Measurements from ENCODE around the gene PLD1. TPM values are rescaled to one million over a fixed set of nuclear protein-coding genes. Genes with fewer than 3 reads are reported as not detected.

The PLD1 gene
- total RNA-seq, 1 donor from 2014 or later: 59.5 TPM

GRCh38 chr3:171810629-171811294 lies 479 bp upstream of the PLD1 start:
- Histone ChIP-seq H3K27me3 (ENCODE audit: low read depth) (no peaks in the 10 kb centered on the region), H3K4me3 (peak overlapping the region; percentile 85), H3K4me1 (peaks cover 39% of the 10 kb centered on the region), H3K27ac (replicated peaks) (peak overlapping the region; percentile 97), H3K9me3 (replicated peaks) (no peaks in the 10 kb centered on the region), H3K36me3 (no peaks in the 10 kb centered on the region)
- intact Hi-C loops (cut with micrococcal nuclease): no loop called here
- no peak for DNase-seq
- no peak for TF ChIP-seq CTCF (IDR thresholded peaks at IDR 0.05; ENCODE audit: borderline replicate concordance)

GRCh38 chr3:171809611-171809860 lies 747 bp downstream of the PLD1 start:
- Histone ChIP-seq H3K27ac (replicated peaks) (peak overlapping the region; percentile 97), H3K4me3 (peak overlapping the region; percentile 85), H3K4me1 (peaks cover 51% of the 10 kb centered on the region), H3K27me3 (ENCODE audit: low read depth) (no peaks in the 10 kb centered on the region), H3K9me3 (replicated peaks) (no peaks in the 10 kb centered on the region), H3K36me3 (no peaks in the 10 kb centered on the region)
- no peak for TF ChIP-seq CTCF (IDR thresholded peaks at IDR 0.05; ENCODE audit: borderline replicate concordance)
- no peak for DNase-seq
- intact Hi-C loops (cut with micrococcal nuclease): no loop called here

GRCh38 chr3:171807806-171808205 lies 2.5 kb downstream of the PLD1 start:
- TF ChIP-seq CTCF (IDR thresholded peaks at IDR 0.05; ENCODE audit: borderline replicate concordance): no peak
- H3K4me1 ChIP-seq: peaks cover 58% of the 10 kb centered on the region

GRCh38 chr3:171807129-171807675 lies 3.1 kb downstream of the PLD1 start:
- no peaks in the 10 kb centered on the region for H3K9me3 ChIP-seq (replicated peaks)
- no peak for TF ChIP-seq CTCF (IDR thresholded peaks at IDR 0.05; ENCODE audit: borderline replicate concordance)
- DNase-seq: no peak
- no peak overlapping the region for H3K4me3 ChIP-seq
- peaks cover 64% of the 10 kb centered on the region for H3K4me1 ChIP-seq
- intact Hi-C loops (cut with micrococcal nuclease): no loop called here
- H3K27ac ChIP-seq (replicated peaks): peak overlapping the region; percentile 86
- no peaks in the 10 kb centered on the region for H3K27me3 ChIP-seq (ENCODE audit: low read depth)
- no peaks in the 10 kb centered on the region for H3K36me3 ChIP-seq

More at GRCh38 chr3:171807806-171808205, 2.5 kb downstream of the PLD1 start:
- H3K4me3 ChIP-seq: no peak overlapping the region
- no peak for DNase-seq
- intact Hi-C loops (cut with micrococcal nuclease): no loop called here
- H3K27me3 ChIP-seq (ENCODE audit: low read depth): no peaks in the 10 kb centered on the region
- no peak overlapping the region for H3K27ac ChIP-seq (replicated peaks)
- no peaks in the 10 kb centered on the region for H3K36me3 ChIP-seq
- no peaks in the 10 kb centered on the region for H3K9me3 ChIP-seq (replicated peaks)

- Histone ChIP-seq H3K4me1 (peaks cover 71% of the 10 kb centered on the region), H3K9me3 (replicated peaks) (no peaks in the 10 kb centered on the region), H3K36me3 (no peaks in the 10 kb centered on the region), H3K4me3 (no peak overlapping the region), H3K27ac (replicated peaks) (peak overlapping the region; percentile 86), H3K27me3 (ENCODE audit: low read depth) (no peaks in the 10 kb centered on the region)
- no peak for TF ChIP-seq CTCF (IDR thresholded peaks at IDR 0.05; ENCODE audit: borderline replicate concordance)
- intact Hi-C loops (cut with micrococcal nuclease): no loop called here
- DNase-seq: no peak
Measured at GRCh38 chr3:171806200-171807128, 3.8 kb downstream of the PLD1 start.
